Stimulated activated CD4-positive, alpha-beta T cell treated with anti-CD3 and anti-CD28 coated beads, Interleukin-12 subunit alpha, Interleukin-12 subunit beta, amount 100 ng/mL, for 24 hours (primary cell): ENCODE data around the gene PRRX2.
A peak's percentile ranks its signal among the peaks of the same experiment; 100 is the strongest.

Experiments
- DNase-seq, 2 experiments: peaks; one replicate each; pipeline ENCODE4 v3.0.0-alpha.2; 2020; ENCODE audit warnings: low read depth in 2 of 2

The PRRX2 gene

DNA sequence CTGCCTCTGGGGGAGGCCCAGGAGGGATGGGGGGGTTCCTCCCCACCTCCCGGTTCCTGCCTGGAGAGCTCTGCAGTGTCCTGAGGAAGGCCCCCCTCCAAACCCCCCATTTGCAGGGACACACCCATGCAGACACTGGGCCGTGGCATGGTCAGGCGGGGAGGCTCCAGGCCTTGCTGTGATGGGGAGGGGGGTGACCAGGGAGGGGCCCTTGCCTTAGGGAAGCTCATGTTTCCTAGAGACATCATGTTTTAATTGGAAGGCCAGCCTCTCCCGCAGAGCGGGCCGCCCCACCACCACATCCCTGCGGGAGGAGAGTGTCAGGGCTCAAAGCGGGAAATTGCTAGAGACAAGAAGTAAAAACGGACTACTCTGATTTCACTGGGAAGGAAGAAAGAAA lies 12.0 kb downstream of the PRRX2 start:
- no peak for DNase-seq

DNA sequence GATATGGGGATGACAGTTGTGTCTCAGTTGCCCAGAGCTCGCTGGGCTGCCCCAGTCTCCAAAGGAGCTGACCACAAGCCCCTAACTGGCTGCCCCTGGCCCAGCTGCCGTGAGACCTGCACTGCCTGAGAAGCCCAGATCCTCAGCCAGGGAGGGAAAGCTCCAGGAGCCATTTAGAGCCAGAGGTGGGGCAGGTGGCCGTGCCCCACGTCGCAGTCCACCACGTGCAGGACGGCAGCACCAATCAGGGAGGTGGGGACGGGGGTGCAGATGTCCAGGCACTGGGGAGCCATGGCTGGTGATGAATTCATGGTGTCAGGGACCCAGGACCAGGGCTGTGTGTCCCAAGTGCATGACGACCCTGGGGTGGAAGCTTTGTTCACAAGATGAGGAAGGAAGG lies 13.4 kb downstream of the PRRX2 start:
- no peak for DNase-seq

DNA sequence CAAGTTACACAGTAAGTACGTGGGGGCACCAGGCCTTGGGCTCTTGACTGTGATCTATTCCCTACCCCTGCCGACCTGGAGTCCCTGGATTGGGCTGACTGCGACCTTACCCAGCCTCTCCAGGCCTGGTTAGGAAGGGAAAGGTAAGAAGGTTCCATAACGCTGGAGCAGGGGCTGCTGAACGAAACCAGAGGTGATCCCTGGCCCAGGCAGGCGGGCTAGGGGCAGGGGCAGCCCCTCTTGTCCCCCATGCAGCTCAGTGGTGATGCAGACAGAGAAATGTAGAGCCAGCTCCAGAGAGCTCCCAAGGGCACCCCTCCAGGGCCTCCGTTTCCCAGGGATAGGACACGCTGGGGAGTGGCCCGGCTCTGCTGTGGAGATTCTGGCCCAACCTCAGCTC lies 14.1 kb downstream of the PRRX2 start:
- no peak for DNase-seq

DNA sequence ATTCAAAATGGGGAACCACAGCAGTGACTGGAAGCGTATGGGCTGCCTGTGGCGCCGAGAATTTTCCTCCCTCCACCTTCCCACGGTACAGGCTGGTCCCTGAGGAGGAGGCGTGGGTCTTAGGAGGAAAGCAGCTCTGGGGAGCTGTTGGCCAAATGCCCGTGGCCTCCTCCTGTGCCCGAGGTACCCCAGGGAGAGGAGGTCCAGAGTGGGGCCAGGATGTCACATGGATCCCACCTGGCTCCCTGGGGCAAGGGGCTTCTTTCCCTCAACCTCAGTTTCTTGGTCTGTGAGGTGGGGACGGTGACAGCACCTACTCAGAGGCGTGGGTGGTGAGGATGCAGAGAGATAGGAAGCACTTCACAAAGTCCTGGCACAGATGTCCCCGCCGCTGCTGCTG lies 16.5 kb downstream of the PRRX2 start:
- DNase-seq, result no peak

DNA sequence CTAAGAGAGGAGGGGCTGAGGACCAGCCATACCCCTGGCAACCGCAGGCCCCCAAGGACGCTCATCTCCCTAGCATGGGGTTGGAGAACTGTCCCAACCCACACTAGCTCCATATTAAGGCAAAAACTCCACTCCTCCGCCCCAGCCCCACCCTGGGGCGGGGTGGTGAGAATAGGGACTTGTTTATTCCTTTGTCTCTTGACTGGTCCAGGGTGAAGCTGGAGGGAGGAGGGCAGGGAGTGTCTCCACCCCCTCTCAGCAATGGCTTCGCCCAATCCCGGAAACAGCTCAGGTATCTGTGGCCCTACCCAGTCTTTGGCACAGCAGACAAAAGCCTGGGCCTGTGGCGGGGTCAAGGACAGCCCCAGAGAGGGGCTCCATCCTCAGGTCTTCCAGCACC lies 16.9 kb downstream of the PRRX2 start:
- no peak for DNase-seq

DNA sequence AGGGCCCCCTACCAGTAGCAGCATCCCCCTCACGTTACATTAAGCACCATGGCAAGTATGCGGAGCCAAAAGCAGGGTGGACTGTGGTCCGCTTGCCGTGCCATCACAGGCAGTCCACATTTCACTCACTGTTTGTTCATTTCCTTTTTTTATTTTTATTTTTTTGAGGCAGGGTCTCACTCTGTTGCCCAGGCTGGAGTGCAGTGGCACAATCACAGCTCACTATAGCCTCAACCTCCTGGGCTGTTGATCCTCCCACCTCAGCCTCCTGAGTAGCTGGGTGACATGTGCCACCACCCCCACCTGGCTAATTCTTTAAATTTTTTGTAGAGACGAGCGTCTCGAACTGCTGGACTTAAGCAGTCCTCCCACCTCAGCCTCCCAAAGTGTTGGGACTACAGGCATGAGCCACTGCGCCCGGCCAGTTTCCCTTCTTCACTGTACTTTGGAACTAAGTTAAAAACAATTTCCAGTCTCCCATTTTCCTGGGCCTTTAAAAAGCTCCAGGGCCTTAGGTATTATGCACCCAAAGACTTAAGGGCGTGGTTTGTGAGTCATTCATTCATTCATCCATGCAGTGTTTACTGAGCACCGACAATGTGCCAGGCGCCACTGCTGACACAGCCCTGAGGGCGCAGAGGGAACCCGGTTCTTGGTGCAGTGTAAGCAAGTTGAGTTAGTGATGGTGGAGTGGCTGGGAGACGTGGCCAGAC lies 19.9 kb downstream of the PRRX2 start:
- DNase-seq, result no peak

DNA sequence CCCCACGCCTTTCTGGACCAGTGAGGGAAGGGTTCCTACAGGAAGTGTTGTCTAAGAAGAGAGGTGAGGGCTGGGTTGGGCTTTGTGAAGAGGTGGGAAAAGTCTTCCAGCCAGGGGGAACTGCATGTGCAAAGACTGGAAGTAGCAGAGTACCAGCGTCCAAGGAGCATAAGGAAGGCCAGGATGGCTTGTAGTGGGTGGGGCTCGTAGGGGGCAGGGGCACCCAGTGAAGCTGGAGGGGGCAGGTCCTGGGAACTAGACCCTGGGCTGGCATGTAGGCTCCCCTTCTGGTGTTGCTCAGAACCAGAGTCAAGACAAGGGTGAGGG lies 20.4 kb downstream of the PRRX2 start:
- no peak for DNase-seq

DNA sequence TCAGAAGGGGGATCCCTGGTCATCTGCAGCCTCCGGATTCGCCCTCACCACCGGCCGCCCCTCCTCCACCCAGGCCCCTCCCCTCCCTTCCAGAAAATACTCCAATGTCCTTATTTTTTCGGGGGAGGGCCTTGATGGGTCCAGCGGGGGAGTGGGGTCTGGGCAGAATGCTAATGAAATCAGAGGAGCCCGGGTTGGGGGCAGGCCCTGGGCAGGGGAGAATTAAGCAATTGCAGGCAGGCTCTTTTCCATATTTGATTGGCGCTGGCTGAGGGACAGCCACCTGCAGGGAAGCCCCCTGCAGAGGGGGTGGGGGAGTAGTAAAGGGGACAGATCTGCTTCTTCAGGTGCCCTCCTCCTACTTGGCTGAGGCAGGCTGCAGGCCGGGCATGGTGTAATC lies 21.3 kb downstream of the PRRX2 start:
- DNase-seq, result no peak

DNA sequence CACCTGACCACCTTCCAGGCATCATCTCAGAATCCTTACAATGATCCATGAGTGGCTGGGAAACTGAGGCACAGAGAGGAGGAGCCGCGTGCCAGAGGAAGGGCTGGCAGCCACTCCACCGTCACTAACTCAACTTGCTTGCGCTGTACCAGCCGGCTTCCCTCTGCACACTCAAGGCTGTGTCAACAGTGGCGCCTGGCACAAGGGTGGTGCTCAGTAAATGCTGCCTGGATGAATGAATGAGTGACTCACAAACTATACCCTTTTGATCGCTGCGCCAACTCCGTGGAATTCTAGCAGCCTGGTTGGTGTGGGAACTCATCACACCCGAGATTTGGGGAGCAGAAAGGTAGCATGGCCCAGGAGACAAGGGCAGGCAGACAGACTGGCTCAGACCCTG lies 21.9 kb downstream of the PRRX2 start:
- DNase-seq, result no peak

DNA sequence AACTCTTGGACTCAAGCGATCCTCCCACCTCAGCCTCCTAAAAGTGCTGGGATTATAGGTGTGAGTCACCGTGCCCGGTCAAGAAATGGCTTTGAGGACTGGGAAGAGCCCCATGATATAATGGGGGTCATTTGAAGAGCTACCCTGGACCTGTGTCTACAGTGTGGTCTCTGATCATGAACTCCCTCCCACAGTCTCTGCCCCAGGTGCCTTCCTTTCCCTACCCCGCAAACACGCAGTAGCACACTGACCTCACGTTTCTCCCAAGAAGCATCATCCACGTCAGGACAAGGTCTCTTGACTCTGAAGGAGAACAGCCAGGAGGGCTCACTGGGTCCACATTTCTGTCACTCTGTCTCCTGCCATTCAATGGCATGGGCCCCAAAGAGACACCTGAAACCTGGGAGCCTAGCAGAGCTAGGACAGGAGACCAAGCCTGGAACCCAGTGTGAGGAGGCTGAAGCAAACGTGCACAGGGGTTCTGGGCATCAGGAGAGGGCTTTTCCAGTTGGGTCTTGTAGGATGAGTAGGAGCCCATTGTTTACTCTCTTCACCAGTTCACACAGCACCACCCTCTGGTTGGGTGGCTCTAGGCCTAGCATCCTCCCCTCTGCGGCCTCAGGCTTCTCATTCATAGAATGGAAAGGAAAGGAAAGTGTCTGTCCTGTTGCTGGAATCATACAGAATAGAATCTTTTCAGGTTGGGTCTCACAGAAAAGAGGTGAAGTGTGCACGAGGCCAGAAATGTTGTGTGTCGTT lies 23.0 kb downstream of the PRRX2 start:
- no peak for DNase-seq

DNA sequence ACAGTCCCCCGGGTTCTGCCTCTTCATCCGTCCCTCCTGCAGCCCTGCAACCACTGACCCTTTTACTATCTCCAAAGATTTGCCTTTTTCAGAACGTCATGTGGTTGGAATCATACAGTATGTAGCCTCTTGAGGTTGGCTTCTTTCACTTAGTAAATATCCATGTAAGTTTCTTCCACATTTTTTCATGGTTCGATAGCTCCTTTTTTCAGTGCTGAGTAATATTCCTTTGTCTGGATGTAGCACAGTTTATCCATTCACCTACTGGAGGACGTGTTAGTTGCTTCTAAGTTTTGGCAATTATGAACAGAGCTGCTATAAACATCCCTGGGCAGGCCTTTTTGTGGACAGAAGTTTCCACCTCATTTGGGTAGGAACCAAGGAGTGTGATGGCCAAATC lies 27.1 kb downstream of the PRRX2 start:
- DNase-seq, result no peak

DNA sequence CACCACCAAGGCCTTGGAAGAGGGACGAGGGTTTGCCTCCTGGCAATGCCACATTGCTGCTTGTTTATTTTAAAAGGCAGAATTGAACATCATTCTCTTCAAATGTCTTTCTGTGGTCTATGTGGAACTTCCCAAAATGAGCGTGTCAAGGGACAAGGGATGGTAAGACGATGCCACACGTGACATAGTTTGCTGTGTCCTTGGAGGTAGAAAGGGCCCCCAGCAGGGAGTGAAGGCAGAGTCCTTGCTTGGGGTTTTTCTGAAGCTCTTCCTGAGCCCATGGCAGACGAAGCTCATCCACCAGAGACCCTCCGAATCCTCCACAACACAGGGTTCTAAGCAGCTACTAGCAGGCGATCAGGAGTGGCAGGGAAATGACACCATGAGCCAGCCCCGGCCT lies 28.3 kb downstream of the PRRX2 start:
- no peak for DNase-seq

DNA sequence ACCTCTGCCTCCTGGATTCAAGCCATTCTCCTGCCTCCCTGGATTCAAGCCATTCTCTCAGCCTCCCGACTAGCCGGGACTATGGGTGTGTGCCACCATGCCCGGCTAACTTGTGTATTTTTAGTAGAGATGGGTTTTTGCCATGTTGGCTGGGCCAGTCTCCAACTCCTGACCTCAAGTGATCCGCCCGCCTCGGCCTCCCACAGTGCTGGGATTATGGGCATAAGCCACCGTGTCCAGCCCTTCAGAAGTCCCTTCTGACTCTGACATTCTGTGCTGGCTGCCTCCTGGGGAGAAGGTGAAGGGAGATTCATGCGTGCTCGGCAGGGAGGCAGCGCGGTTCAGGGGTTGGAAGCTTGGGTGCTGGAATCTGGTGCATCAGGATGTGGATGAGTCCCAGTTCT lies 28.8 kb downstream of the PRRX2 start:
- no peak for DNase-seq

DNA sequence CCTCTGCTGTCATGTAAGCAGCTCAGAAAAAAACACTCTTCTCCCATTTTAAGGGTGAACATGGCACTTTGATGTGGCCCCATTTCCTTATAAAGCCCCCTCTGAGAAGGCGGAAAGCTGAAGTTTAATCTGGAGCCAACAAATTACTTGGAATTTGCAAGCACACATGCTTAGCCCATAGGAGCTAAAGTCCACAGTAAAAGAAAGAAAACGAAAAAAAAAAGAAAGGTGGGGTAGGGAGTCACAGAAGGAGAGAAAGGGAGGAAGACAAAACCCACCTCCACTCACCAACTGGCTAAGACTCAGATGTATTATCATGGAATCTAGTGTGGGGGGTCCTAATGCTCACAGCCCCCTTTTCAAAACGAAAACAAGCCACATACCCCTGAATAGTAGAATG lies 30.4 kb downstream of the PRRX2 start:
- no peak for DNase-seq

DNA sequence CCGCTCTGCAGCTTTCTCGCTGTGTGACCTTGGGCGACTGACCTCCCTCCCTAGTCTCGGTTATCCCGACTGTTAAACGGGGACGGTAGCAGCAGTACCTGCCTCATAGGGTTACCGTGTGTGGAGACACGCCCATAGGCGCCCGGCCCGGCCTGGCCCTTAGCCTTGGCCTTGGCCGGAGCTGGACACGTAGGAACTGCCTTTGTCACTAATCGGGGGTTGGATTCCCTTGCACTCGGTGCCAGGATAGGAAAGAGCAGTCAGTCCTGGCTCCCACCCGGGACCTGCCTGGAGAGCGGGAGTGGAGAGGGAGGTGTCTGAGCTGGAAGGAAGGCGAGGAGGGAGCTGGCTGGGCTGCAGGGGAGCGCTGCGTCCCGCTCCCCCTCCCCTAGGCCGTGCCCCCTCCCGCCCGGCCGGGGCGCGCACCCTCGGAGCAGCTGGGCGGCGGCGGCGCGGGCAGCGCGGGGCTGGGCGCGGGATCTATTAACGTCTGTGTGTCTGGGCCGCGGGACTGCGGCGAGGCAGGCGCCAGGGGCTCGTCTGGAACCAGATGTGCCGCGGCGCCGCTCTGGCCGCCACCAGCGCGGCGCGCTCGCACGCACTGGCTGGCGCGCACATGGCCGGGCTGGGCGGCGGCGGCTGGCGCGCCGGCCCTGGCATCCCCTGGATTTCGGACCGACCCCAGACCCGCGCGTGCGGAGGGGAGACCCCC lies 31.7 kb downstream of the PRRX2 start:
- DNase-seq, result no peak

DNA sequence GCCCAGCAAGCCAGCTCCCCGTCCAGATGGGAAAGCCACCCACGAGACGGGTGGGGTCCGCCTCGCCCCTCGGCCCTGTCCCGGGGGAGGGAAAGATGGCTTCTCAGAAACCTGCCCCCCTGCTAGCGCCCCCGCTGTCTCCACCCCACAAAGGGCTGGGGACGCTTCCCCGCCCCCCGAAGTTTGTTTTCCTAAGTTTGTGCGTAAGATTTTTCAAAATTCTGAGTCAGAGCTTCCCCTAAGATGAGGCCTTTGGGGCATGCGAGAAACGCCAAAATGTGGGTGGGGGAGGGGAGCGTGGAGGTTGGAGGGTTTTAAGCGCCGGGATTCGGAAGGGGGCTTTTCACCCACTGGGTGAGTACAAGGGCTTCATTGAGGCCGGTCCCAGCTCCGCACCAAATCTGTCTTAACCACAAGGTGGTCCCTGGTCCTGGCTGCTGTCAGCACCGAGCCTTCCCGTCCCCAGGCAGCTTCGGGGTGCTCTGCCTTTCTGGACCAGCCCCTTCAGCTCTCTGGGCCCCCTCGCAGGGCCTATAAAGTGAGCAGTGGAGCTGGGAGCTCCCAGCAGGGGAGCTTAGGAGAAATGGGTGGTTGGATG lies 32.3 kb downstream of the PRRX2 start:
- peak; percentile 40 to 54 for DNase-seq

DNA sequence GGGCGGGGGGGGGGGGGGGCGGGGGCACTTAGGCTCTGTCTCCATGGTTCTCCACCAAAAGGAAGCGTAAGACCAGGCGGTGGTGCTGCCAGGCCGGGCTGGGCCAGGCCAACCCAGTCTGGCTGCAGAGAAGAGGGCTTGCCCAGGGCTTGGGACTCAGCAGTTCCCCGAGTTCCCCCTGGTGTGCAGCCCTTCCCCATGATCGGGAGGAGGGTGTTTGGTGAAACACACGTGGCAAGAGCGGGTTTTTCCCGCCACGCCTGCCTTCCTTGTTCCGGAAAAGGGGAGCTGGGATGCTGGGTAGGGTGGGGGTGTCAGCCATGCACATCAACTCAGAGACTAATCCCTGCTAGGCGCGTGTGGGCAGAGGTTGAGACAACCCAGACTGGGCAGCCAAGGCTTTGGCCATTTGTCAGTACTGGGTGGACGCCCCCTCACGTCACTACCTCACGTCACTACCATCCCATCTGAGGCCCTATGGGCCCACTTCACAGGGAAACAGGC lies 32.9 kb downstream of the PRRX2 start:
- DNase-seq, result no peak

DNA sequence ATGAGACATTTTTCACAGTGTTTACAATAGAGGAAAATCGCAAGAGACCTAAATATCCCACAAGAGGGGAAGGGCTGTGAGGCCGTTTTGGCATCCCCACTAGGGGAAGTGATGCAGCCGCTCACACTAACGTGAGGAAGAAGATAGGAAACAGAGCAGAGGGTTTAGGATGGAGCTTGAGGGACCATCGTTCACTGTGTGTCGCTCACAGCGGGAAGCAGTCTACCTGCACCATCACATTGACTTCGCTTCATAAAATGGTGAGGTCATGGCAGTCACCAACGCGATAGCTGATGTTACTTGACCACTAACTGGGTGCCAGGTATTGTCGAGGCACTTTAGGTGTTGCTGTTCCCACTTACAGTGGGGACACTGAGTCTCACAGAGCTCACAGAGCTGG lies 35.6 kb downstream of the PRRX2 start:
- no peak for DNase-seq

DNA sequence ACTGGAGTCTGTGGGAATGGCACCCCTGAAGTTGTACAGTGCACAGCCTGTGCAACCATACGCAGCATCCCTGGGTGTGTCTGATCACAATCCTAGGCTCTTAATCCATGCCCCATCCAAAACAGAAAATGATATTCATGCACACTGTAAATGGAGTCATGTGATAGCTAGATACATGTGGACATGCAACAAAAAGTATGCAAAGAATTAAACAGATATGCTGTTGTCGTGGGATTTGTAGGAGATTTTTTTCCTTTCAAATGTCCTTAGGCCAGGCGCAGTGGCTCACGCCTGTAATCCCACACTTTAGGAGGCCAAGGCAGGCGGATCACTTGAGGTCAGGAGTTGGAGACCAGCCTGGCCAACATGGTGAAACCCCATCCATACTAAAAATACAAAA lies 36.1 kb downstream of the PRRX2 start:
- DNase-seq, result no peak

DNA sequence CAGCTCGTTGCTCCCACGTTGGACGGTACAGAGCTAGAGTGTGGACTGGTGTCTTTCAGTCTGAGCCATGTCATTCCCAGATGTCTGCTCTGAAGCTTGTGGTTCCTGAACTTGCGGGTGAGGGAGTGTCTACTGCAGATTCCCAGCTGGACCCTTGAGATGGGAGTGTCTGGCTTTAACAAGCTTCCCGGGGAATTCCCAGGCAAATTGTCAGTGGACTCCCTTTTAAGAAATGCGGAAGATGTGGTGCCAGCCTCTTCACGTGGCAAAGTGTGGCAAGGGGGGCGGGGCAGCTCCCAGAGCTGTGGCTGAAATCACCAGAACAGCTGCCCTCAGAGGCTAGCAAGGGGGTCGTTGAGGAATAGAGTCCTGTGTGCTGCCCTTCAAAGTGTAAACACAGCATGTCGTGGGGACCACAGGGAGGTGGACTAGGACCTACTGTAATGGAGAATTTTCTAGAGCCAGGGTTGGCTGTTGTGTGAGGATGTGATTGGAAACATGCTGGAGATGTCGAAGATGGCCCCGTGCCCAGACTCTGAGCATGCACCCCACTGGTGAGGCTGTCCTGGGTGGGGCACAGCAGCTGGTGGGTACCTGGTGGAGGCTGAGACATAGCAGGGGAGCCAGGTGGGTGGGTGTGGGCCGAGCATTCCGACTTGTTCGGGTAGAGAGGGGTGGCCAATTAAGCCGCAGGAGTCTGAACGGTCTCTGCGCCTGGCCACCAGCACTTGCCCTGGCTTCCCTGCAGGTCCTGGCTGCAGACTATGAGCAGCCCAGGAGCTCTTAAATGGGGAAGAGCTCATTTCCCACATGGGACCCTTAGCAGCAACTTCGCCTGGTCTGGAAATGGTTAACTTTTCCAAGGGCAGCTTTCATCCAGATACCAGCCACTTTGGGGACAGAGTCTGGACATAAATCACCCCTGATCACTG lies 37.4 kb downstream of the PRRX2 start:
- DNase-seq, result no peak

DNA sequence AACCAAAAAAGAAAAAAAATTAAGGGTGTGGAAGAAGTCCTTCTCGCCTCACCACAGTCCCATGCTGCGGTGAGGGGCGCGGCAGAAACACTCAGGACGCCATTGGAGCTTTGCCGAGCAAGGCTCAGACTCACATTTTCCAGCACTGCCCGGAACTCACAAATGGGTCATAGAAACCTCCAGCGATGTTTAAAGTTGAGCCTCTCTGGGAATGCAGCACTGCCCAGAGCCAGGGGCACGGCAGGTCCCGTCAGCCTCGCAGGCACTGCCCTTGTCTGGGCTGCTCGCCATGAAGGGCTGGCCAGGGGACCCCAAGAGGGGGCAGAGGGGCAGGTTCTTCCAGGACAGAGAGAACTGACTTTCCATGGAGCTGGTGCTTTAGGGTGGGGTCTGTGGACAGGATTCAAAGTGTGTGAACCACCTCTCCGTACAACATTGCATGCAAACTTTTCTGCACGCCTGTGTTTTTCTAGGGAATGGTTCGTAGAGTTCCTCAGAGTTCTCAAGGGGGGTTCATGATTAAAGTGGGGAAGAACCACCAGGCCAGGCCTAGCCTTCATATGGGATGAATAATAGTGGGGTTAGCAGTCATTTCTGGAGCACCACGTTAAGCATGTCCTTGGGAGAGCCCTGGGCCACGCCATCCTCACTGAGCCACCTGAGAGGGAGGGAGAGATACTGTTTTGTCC lies 38.4 kb downstream of the PRRX2 start:
- DNase-seq, result no peak
